H9 (cell line): Measurements from ENCODE around the gene FNDC3A. TPM values are rescaled to one million over a fixed set of nuclear protein-coding genes. Genes with fewer than 3 reads are reported as not detected.

Experiments used
- DNase-seq: peaks from one replicate; pipeline ENCODE4 v3.0.0-alpha.2; 2017
- H2AFZ ChIP-seq: one replicate; pipeline ENCODE4 v1.6.1; 2013; ENCODE audit warnings: mild to moderate bottlenecking, low read length, control low read depth, moderate library complexity
- H2AK5ac ChIP-seq: 2 replicates; pipeline ENCODE4 v1.6.1; 2013; ENCODE audit warnings: low read length, control low read depth, mixed read lengths; ENCODE audit not compliant: insufficient read length
- H2BK120ac ChIP-seq: one replicate; pipeline ENCODE4 v1.6.1; 2013; ENCODE audit warnings: low read depth, mild to moderate bottlenecking, low read length, control low read depth, inconsistent platforms; ENCODE audit not compliant: poor library complexity, severe bottlenecking
- H2BK12ac ChIP-seq: 2 replicates; pipeline ENCODE4 v1.6.1; 2013; ENCODE audit warnings: low read length, control low read depth, mixed read lengths, low read depth; ENCODE audit not compliant: insufficient read length
- H2BK15ac ChIP-seq: 2 replicates; pipeline ENCODE4 v1.6.1; 2013; ENCODE audit warnings: low read depth, low read length, control low read depth
- H2BK20ac ChIP-seq: one replicate; pipeline ENCODE4 v1.6.1; 2013; ENCODE audit warnings: low read depth, mild to moderate bottlenecking, low read length, control low read depth, inconsistent platforms; ENCODE audit not compliant: poor library complexity, severe bottlenecking
- H2BK5ac ChIP-seq: 2 replicates; pipeline ENCODE4 v1.6.1; 2013; ENCODE audit warnings: low read length, control low read depth, mixed read lengths; ENCODE audit not compliant: insufficient read length
- H3K14ac ChIP-seq: 2 replicates; pipeline ENCODE4 v1.6.1; 2013; ENCODE audit warnings: low read length, control low read depth; ENCODE audit not compliant: insufficient read depth
- H3K18ac ChIP-seq: 2 replicates; pipeline ENCODE4 v1.6.1; 2013; ENCODE audit warnings: low read depth, mild to moderate bottlenecking, mixed read lengths, low read length, control low read depth; ENCODE audit not compliant: insufficient read length
- H3K23ac ChIP-seq: 2 replicates; pipeline ENCODE4 v1.6.1; 2013; ENCODE audit warnings: low read length, control low read depth, mixed read lengths, low read depth; ENCODE audit not compliant: insufficient read length
- H3K23me2 ChIP-seq: 2 replicates; pipeline ENCODE4 v1.6.1; 2013; ENCODE audit warnings: low read depth, mild to moderate bottlenecking, mixed read lengths, low read length, control low read depth; ENCODE audit not compliant: insufficient read length, poor library complexity, severe bottlenecking
- H3K27ac ChIP-seq: 2 replicates; pipeline ENCODE4 v1.5.1; 2013; ENCODE audit warnings: low read length, control low read depth, mixed read lengths, low read depth; ENCODE audit not compliant: insufficient read length
- H3K27me3 ChIP-seq: 2 replicates; pipeline ENCODE4 v1.6.1; 2013; ENCODE audit warnings: low read length, control low read depth, inconsistent platforms; ENCODE audit not compliant: insufficient read depth
- H3K4ac ChIP-seq: 2 replicates; pipeline ENCODE4 v1.6.1; 2013; ENCODE audit warnings: low read depth, mild to moderate bottlenecking, control low read depth, inconsistent platforms, low read length, moderate library complexity
- H3K4me1 ChIP-seq: 2 replicates; pipeline ENCODE4 v1.6.1; 2013; ENCODE audit warnings: low read length, control low read depth, inconsistent platforms; ENCODE audit not compliant: insufficient read depth
- H3K4me2 ChIP-seq: 2 replicates; pipeline ENCODE4 v1.6.1; 2013; ENCODE audit warnings: low read length, control low read depth, mixed read lengths; ENCODE audit not compliant: insufficient read length, insufficient read depth
- H3K56ac ChIP-seq: 2 replicates; pipeline ENCODE4 v1.6.1; 2013; ENCODE audit warnings: low read depth, mild to moderate bottlenecking, mixed read lengths, low read length, control low read depth; ENCODE audit not compliant: insufficient read length
- H3K79me1 ChIP-seq: 2 replicates; pipeline ENCODE4 v1.6.1; 2013; ENCODE audit warnings: low read depth, mild to moderate bottlenecking, moderate library complexity, low read length, control low read depth, inconsistent platforms; ENCODE audit not compliant: insufficient read depth, poor library complexity, severe bottlenecking
- H3K79me2 ChIP-seq: 2 replicates; pipeline ENCODE4 v1.6.1; 2013; ENCODE audit warnings: low read length, control low read depth, inconsistent platforms; ENCODE audit not compliant: insufficient read depth
- H3K9ac ChIP-seq: 2 replicates; pipeline ENCODE4 v1.6.1; 2013; ENCODE audit warnings: low read length, control low read depth, mixed read lengths; ENCODE audit not compliant: insufficient read length; ENCODE audit errors: extremely low read depth
- H3K9me3 ChIP-seq: one replicate; pipeline ENCODE4 v1.6.1; 2013; ENCODE audit warnings: low read depth, low read length, inconsistent platforms; ENCODE audit not compliant: control insufficient read depth
- H3T11ph ChIP-seq: one replicate; pipeline ENCODE4 v1.6.1; 2013; ENCODE audit warnings: mild to moderate bottlenecking, low read length, control low read depth, inconsistent platforms
- H4K20me1 ChIP-seq: one replicate; pipeline ENCODE4 v1.6.1; 2013; ENCODE audit not compliant: control insufficient read depth, insufficient read length, insufficient read depth
- H4K5ac ChIP-seq: 2 replicates; pipeline ENCODE4 v1.6.1; 2013; ENCODE audit warnings: low read depth, mild to moderate bottlenecking, mixed read lengths, low read length, control low read depth; ENCODE audit not compliant: insufficient read length
- H4K8ac ChIP-seq: replicated peaks from 2 replicates; pipeline ENCODE4 v1.6.1; 2013; ENCODE audit warnings: low read length, control low read depth, mixed read lengths, low read depth; ENCODE audit not compliant: insufficient read length
- H4K91ac ChIP-seq: 2 replicates; pipeline ENCODE4 v1.6.1; 2013; ENCODE audit warnings: low read depth, mild to moderate bottlenecking, moderate library complexity, mixed read lengths, low read length, control low read depth; ENCODE audit not compliant: insufficient read length
- H3K27ac Mint-ChIP-seq, 3 experiments: 2 replicates in 2 of 3; 3 replicates in 1 of 3; pipeline ENCODE4 v1.8.0; 2020 to 2021; ENCODE audit warnings: mixed read lengths in 3 of 3, mild to moderate bottlenecking in 1 of 3, moderate library complexity in 1 of 3
- H3K27me3 Mint-ChIP-seq: 2 replicates; pipeline ENCODE4 v1.8.0; 2021; ENCODE audit warnings: low read depth, mild to moderate bottlenecking, moderate library complexity, mixed read lengths
- H3K36me3 Mint-ChIP-seq, 3 experiments: 2 replicates in 2 of 3; 3 replicates in 1 of 3; pipeline ENCODE4 v1.8.0; 2020 to 2021; ENCODE audit warnings: low read depth in 3 of 3, mixed read lengths in 3 of 3; ENCODE audit not compliant: insufficient read depth in 1 of 3
- H3K4me1 Mint-ChIP-seq, 2 experiments: 2 replicates each; pipeline ENCODE4 v1.8.0; 2020; ENCODE audit warnings: mixed read lengths in 2 of 2
- H3K4me3 Mint-ChIP-seq, 2 experiments: 2 replicates in 1 of 2; 3 replicates in 1 of 2; pipeline ENCODE4 v1.8.0; 2020 to 2021; ENCODE audit warnings: mild to moderate bottlenecking in 2 of 2, mixed read lengths in 2 of 2, moderate library complexity in 1 of 2
- H3K9me3 Mint-ChIP-seq, 2 experiments: 2 replicates in 1 of 2; 3 replicates in 1 of 2; pipeline ENCODE4 v1.8.0; 2020; ENCODE audit warnings: mild to moderate bottlenecking in 2 of 2, mixed read lengths in 2 of 2, moderate library complexity in 1 of 2
- WGBS: extraction: QIAGEN DNeasy Blood & Tissue Kit; methylation state at CpG from one replicate; pipeline ENCODE4 v1.1.7; 2013; ENCODE audit warnings: missing lambda C conversion rate, low lambda C conversion rate, mixed read lengths; ENCODE audit not compliant: insufficient read length; ENCODE audit errors: extremely low coverage; 5-methylcytosine and 5-hydroxymethylcytosine counted together
- total RNA-seq: library from RNA; stranded (reverse); gene quantifications from 2 replicates; pipeline ENCODE4 v1.2.1, GENCODE V29; 2021
- TF ChIP-seq, protein P1 (sequence below): fragments of 200-600 bp; sonication (generic); conservative IDR thresholded peaks from 3 replicates; pipeline ENCODE4 v1.8.0; 2021; ENCODE audit warnings: antibody characterized with exemption, mild to moderate bottlenecking

The FNDC3A gene
- total RNA-seq, 1 experiment from 2014 or later, result 27.4 TPM

DNA sequence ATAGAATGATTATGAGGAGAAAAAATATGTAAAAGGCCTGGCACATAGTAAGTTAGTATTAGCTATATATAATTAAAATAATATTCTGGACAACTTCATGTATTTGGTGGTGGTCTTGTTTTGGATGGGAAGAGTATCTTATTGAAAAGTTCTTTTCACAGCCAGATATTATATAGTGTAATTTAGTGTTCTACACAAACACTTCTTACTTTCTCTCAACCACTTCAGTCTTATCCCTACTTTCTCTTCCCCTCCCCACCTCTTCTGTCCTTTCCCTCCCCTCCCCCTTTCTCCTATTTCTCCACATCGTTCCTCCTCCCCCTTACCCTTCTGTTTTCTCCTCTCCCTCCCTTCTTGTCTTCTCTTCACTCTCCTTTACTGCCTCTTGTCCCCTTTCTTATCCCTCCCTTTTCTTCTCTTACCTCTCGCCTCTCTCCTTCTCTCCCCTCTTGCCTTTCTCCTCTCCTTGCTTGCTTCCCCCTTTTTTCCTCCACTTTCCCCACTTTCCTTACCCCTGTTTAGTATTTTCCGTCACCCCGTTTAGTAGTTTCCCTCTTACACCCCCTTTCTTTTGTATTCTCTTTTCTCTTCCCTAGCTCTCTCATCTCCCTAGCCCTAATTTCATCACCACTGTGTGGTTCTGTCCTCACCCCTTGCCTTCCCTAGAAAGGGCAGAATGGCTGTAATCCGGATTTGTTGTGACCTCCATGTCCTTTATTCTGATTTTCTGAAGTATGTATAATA lies 137.2 kb downstream of the FNDC3A start:
- Histone ChIP-seq H3K23ac (no peak overlapping the region), H3K14ac (no peak overlapping the region), H2BK12ac (no peak overlapping the region), H3K23me2 (peaks cover 6% of the 10 kb centered on the region), H2BK120ac (peak overlapping the region; percentile 88), H3K56ac (no peak overlapping the region), H4K20me1 (no peaks in the 10 kb centered on the region), H3K4me2 (peak overlapping the region; percentile 92), H3K79me1 (no peaks in the 10 kb centered on the region), H2BK20ac (no peak overlapping the region), H3K18ac (no peak overlapping the region), H2AK5ac (no peak overlapping the region), H3K79me2 (peaks cover 2% of the 10 kb centered on the region; the same call in 1 of the 2 replicates), H3T11ph (no peak overlapping the region), H3K27me3 (no peaks in the 10 kb centered on the region), H2AFZ (no peak overlapping the region), H3K9ac (peak overlapping the region; percentile 64), H4K5ac (no peak overlapping the region), H3K4me1 (no peaks in the 10 kb centered on the region), H3K4ac (no peak overlapping the region), H3K9me3 (no peaks in the 10 kb centered on the region), H4K8ac (no peak overlapping the region), H2BK15ac (no peak overlapping the region), H2BK5ac (no peak overlapping the region), H4K91ac (no peak overlapping the region), H3K27ac (peak overlapping the region; percentile 64)
- WGBS, result no CpG with 5 or more reads among the region's 5 CpGs
- TF ChIP-seq, protein P1, sequence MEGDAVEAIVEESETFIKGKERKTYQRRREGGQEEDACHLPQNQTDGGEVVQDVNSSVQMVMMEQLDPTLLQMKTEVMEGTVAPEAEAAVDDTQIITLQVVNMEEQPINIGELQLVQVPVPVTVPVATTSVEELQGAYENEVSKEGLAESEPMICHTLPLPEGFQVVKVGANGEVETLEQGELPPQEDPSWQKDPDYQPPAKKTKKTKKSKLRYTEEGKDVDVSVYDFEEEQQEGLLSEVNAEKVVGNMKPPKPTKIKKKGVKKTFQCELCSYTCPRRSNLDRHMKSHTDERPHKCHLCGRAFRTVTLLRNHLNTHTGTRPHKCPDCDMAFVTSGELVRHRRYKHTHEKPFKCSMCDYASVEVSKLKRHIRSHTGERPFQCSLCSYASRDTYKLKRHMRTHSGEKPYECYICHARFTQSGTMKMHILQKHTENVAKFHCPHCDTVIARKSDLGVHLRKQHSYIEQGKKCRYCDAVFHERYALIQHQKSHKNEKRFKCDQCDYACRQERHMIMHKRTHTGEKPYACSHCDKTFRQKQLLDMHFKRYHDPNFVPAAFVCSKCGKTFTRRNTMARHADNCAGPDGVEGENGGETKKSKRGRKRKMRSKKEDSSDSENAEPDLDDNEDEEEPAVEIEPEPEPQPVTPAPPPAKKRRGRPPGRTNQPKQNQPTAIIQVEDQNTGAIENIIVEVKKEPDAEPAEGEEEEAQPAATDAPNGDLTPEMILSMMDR, result no peak
- no peaks in the 10 kb centered on the region for H3K9me3 Mint-ChIP-seq
- H3K4me1 Mint-ChIP-seq, result peaks cover 21 to 24% of the 10 kb centered on the region in 2 experiments
- peak overlapping the region; percentile 79 to 99 (median 96) for H3K27ac Mint-ChIP-seq
- peak; percentile 28 for DNase-seq
- H3K27me3 Mint-ChIP-seq, result no peaks in the 10 kb centered on the region
- H3K4me3 Mint-ChIP-seq, result peak overlapping the region; percentile 67 to 87
- H3K36me3 Mint-ChIP-seq, result peaks cover 18 to 30% (median 23%) of the 10 kb centered on the region in 3 experiments
